ENCODE data around the gene FILIP1. TPM values are rescaled to one million over a fixed set of nuclear protein-coding genes. Genes with fewer than 3 reads are reported as not detected.

FILIP1 gene
- total and polyA plus RNA-seq, 2 of the 4 experiments (the other 2 are of a cell fraction) = under 0.01 to 0.03 TPM

DNA sequence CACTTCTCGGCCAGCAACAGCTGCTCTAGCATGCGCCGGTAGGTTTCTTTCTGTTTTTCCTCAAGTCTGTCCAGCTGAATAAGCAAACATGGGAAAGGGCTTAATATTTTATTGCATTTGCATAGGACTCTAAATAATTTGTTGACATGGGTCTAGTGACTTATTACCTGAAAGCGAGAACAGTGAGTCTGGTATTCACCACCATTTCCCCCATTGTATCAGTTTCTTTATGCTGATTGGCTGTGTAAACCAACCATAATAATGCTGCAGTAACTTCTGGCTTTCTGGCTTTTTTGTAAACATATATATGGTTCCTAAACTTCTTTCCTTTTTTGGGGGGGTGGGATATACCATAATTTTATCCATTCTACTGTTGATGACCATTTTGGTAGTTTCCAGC, 140.0 kb downstream of the FILIP1 start:
- no peak for TF ChIP-seq FOS (IDR thresholded peaks at IDR 0.05; ENCODE audit: low read depth, low read length)
- TF ChIP-seq MAZ (IDR thresholded peaks at IDR 0.05; ENCODE audit: borderline replicate concordance, low read depth, low read length) = no peak
- no peak for TF ChIP-seq SMC3 (IDR thresholded peaks at IDR 0.05; ENCODE audit: low read depth, low read length)
- TF ChIP-seq MXI1 (IDR thresholded peaks at IDR 0.05; ENCODE audit: borderline replicate concordance, low read depth, low read length) = no peak
- no peak for TF ChIP-seq BHLHE40 (IDR thresholded peaks at IDR 0.05; ENCODE audit: low read depth, low read length)
- H2AFZ ChIP-seq (replicated peaks; ENCODE audit: low read length, poor library complexity) = no peak overlapping the region
- no peak overlapping the region for H3K23ac ChIP-seq (ENCODE audit: low read depth, low read length)
- in situ Hi-C loops (cut with MboI; ENCODE audit: low sequenced_read_pairs) = no loop called here
- no peaks in the 10 kb centered on the region for H3K9me1 ChIP-seq (ENCODE audit: insufficient read depth, low read length)
- intact Hi-C loops (cut with micrococcal nuclease) = no loop called here
- ChIA-PET POLR2A (ENCODE audit: unreplicated experiment) (no interaction called here), CTCF (no interaction called here)
- H3K56ac ChIP-seq (ENCODE audit: extremely low read depth, insufficient read depth, low read length) = no peak overlapping the region
- no peaks in the 10 kb centered on the region for H3K79me1 ChIP-seq (ENCODE audit: low read depth in 1 of 2, low read length in 2 of 2)
- no peak overlapping the region for H2BK120ac ChIP-seq (ENCODE audit: low read depth, low read length)
- peaks cover 8% of the 10 kb centered on the region for H3K27me3 ChIP-seq (ENCODE audit: control insufficient read depth, insufficient read depth, low read length)
- no peak overlapping the region for H3K4me3 ChIP-seq (ENCODE audit: insufficient read depth, low read depth, low read length)
- H3K4ac ChIP-seq (ENCODE audit: low read depth, low read length) = no peak overlapping the region
- WGBS, 2 experiments (ENCODE audit: extremely low coverage in 2 of 2, insufficient read length in 1 of 2) = 100% methylated on average over 1 of the region's 4 CpGs; no CpG with 5 or more reads in 1 of the 2 experiments
- no peak for DNase-seq
- no peak overlapping the region for H3K27ac ChIP-seq (ENCODE audit: insufficient read depth, low read length)
- BruUV-seq (replicated peaks) = no TSS peak
- ATAC-seq (ENCODE audit: low read depth) = no peak
- H4K20me1 ChIP-seq (ENCODE audit: insufficient read depth, low read length) = no peaks in the 10 kb centered on the region
- no peak overlapping the region for H3K4me2 ChIP-seq (ENCODE audit: low read depth, low read length)
- H3K4me1 ChIP-seq (ENCODE audit: control insufficient read depth, insufficient read depth, low read length) = no peaks in the 10 kb centered on the region; the same call in 1 of the 2 replicates
- no peak overlapping the region for H2BK15ac ChIP-seq (ENCODE audit: low read depth, low read length)
- no peak overlapping the region for H2AK5ac ChIP-seq (ENCODE audit: low read depth, low read length)
- no peak overlapping the region for H2AK9ac ChIP-seq (replicated peaks; ENCODE audit: low read depth, low read length, poor library complexity)
- H3K9ac ChIP-seq (ENCODE audit: low read depth, low read length) = no peak overlapping the region
- no peaks in the 10 kb centered on the region for H3K36me3 ChIP-seq (ENCODE audit: control insufficient read depth, insufficient read depth, low read length)
- no peak overlapping the region for H2BK20ac ChIP-seq (ENCODE audit: low read depth, low read length)
- H3K14ac ChIP-seq (replicated peaks; ENCODE audit: low read depth, low read length) = no peak overlapping the region
- H4K91ac ChIP-seq (ENCODE audit: insufficient read depth, low read depth, low read length) = no peak overlapping the region
- no peak overlapping the region for H3K18ac ChIP-seq (ENCODE audit: low read depth, low read length)
- no peak overlapping the region for H2BK5ac ChIP-seq (ENCODE audit: low read depth, low read length, poor library complexity, severe bottlenecking)
- H3K9me3 ChIP-seq (ENCODE audit: control insufficient read depth, insufficient read depth, low read length) = no peaks in the 10 kb centered on the region
- H4K8ac ChIP-seq (ENCODE audit: low read depth in 2 of 2, low read length in 2 of 2) = no peak overlapping the region
- H4K5ac ChIP-seq (ENCODE audit: low read depth, low read length) = no peak overlapping the region
- dilution Hi-C loops (cut with HindIII; ENCODE audit: low sequenced_read_pairs, unreplicated experiment) = no loop called here

Measured in IMR-90 (cell line).